Measurements from ENCODE around the gene CEACAM19.
"Not testable (repeated sequence)": the region's sequence is repeated elsewhere in the genome, so short reads cannot be mapped to it uniquely, and the experiment has no call there.

CEACAM19 gene

GRCh38 chr19:44673510-44673909 lies 2.2 kb downstream of the CEACAM19 start:
- no peak for DNase-seq (ENCODE audit: low read depth in 2 of 2)

GRCh38 chr19:44675521-44675920 lies 4.2 kb downstream of the CEACAM19 start:
- no peak for DNase-seq (ENCODE audit: low read depth in 2 of 2)

- no peak for DNase-seq (ENCODE audit: low read depth in 2 of 2)
Observed at GRCh38 chr19:44677019-44677811, 5.9 kb downstream of the CEACAM19 start.

- DNase-seq (ENCODE audit: low read depth in 2 of 2) = no peak
Observed at GRCh38 chr19:44680536-44680935, 9.3 kb downstream of the CEACAM19 start.

GRCh38 chr19:44681992-44682790 lies 10.9 kb downstream of the CEACAM19 start:
- DNase-seq (ENCODE audit: low read depth in 2 of 2) = no peak

- DNase-seq (ENCODE audit: low read depth in 2 of 2) = no peak
Observed at GRCh38 chr19:44682807-44683206, 11.5 kb downstream of the CEACAM19 start.

GRCh38 chr19:44683434-44684210 lies 12.3 kb downstream of the CEACAM19 start:
- no peak for DNase-seq (ENCODE audit: low read depth in 2 of 2)

GRCh38 chr19:44684396-44684795 lies 13.1 kb downstream of the CEACAM19 start:
- DNase-seq (ENCODE audit: low read depth in 2 of 2) = not testable (repeated sequence)

GRCh38 chr19:44684892-44685863 lies 13.9 kb downstream of the CEACAM19 start:
- DNase-seq (ENCODE audit: low read depth in 2 of 2) = no peak

GRCh38 chr19:44685877-44686276 lies 14.6 kb downstream of the CEACAM19 start:
- no peak for DNase-seq (ENCODE audit: low read depth in 2 of 2)

GRCh38 chr19:44686896-44687295 lies 15.6 kb downstream of the CEACAM19 start:
- DNase-seq (ENCODE audit: low read depth in 2 of 2) = no peak

- no peak for DNase-seq (ENCODE audit: low read depth in 2 of 2)
Observed at GRCh38 chr19:44687888-44688287, 16.6 kb downstream of the CEACAM19 start.

GRCh38 chr19:44689290-44690130 lies 18.2 kb downstream of the CEACAM19 start:
- peak; percentile 48 to 72 for DNase-seq (ENCODE audit: low read depth in 2 of 2)

- DNase-seq (ENCODE audit: low read depth in 2 of 2) = no peak
Observed at GRCh38 chr19:44690131-44690440, 18.8 kb downstream of the CEACAM19 start.

GRCh38 chr19:44692379-44692721 lies 21.1 kb downstream of the CEACAM19 start:
- no peak for DNase-seq (ENCODE audit: low read depth in 2 of 2)

GRCh38 chr19:44694184-44694579 lies 22.9 kb downstream of the CEACAM19 start:
- no peak for DNase-seq (ENCODE audit: low read depth in 2 of 2)

- no peak for DNase-seq (ENCODE audit: low read depth in 2 of 2)
Observed at GRCh38 chr19:44696939-44697669, 25.8 kb downstream of the CEACAM19 start.

GRCh38 chr19:44697670-44698034 lies 26.4 kb downstream of the CEACAM19 start:
- DNase-seq (ENCODE audit: low read depth in 2 of 2) = no peak

GRCh38 chr19:44698492-44699201 lies 27.4 kb downstream of the CEACAM19 start, which contains the start of gene CEACAM16:
TSS of gene CEACAM16 (plus strand) at chr19:44699151. CDS start at chr19:44701457, 2,306 bp downstream.
- no peak for DNase-seq (ENCODE audit: low read depth in 2 of 2)

Data from stimulated activated CD8-positive, alpha-beta memory T cell treated with anti-CD3 and anti-CD28 coated beads, Interleukin-7, amount 100 ng/mL, for 1 hour (primary cell).